ENCODE results near the gene SOWAHC.

Gene SOWAHC

DNA sequence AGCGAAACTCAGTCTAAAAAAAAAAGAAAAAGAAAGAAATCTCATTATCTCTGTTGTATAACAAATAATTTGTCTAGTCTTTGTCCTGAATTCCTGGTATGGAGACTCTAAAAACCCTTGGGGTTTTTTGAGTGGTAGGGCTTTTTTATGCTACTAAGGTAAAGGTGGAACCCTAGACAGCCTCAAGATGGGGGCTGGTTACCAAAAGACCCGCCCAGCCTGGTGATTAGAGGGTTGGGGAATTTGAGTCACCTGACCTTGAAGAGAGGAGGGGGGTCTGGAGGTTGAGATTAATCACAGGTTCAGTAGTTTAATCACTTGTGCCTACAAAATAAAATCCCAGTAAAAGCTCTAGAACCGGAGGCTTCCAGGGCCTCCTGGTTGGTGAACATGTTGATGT, 17.6 kb downstream of the SOWAHC start:
- TF ChIP-seq, protein P1, sequence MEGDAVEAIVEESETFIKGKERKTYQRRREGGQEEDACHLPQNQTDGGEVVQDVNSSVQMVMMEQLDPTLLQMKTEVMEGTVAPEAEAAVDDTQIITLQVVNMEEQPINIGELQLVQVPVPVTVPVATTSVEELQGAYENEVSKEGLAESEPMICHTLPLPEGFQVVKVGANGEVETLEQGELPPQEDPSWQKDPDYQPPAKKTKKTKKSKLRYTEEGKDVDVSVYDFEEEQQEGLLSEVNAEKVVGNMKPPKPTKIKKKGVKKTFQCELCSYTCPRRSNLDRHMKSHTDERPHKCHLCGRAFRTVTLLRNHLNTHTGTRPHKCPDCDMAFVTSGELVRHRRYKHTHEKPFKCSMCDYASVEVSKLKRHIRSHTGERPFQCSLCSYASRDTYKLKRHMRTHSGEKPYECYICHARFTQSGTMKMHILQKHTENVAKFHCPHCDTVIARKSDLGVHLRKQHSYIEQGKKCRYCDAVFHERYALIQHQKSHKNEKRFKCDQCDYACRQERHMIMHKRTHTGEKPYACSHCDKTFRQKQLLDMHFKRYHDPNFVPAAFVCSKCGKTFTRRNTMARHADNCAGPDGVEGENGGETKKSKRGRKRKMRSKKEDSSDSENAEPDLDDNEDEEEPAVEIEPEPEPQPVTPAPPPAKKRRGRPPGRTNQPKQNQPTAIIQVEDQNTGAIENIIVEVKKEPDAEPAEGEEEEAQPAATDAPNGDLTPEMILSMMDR (IDR thresholded peaks at IDR 0.05; ENCODE audit: insufficient read depth, low read depth, low read length, missing control alignments), result no peak
- H3K4me3 ChIP-seq (ENCODE audit: low read depth, low read length), result no peak overlapping the region
- no peak for DNase-seq (ENCODE audit: low read depth)

DNA sequence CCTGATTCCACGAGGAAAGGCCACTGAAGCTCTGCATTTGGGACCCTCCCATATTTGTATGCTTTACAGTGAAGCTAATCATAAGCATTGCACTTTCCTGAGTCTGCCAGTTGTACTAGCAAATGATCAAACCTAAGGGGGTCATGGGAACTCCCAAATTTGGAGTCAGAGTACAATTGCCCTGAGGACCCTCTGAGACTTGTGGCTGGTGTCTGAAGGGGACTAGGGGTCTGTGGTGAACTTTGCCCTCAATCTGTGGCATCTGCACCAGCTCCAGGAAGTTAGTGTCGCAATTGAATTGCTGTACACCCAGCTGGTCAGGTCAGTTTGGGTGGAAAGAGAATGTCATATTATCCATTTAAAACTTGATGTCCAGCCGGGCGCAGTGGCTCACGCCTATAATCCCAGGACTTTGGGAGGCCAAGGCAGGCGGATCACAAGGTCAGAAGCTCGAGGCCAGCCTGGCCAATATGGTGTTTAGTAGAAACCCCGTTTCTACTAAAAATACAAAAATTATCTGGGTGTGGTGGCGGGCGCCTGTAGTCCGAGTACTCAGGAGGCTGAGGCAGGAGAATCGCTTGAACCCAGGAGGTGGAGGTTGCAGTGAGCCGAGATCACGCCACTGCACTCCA, 18.1 kb downstream of the SOWAHC start:
- TF ChIP-seq, protein P1 (IDR thresholded peaks at IDR 0.05; ENCODE audit: insufficient read depth, low read depth, low read length, missing control alignments), result no peak
- H3K4me3 ChIP-seq (ENCODE audit: low read depth, low read length), result no peak overlapping the region
- no peak for DNase-seq (ENCODE audit: low read depth)

DNA sequence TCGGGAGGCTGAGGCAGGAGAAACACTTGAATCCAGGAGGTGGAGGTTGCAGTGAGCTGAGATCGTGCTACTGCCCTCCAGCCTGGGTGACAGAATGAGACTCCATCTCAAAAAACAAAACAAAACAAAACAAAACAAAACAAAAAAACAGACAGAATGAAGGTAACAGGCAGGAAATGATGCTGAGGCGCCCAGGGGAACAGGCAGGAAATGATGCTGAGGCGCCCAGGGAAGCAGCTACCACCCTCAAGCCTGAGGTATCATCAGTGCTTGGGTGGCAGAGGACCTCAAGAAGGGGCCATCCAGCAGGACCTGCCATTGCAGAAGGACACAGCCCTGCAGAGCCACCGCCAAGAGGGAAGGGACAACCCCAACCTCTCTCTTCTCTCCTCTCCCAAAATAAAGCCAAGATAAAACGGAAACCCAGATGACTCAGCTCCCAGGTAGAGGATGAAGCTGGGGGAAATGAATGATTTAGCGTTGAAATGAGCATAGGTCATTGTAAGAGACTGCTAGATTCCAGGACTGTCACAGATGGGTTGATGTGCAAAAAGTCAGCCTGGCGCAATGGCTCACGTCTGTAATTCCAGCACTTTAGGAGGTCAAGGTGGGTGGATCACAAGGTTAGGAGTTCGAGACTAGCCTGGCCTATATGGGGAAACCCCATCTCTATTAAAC, 19.3 kb downstream of the SOWAHC start:
- peak; percentile 47 for DNase-seq (ENCODE audit: low read depth)
- H3K4me3 ChIP-seq (ENCODE audit: low read depth, low read length), result no peak overlapping the region
- TF ChIP-seq, protein P1 (IDR thresholded peaks at IDR 0.05; ENCODE audit: insufficient read depth, low read depth, low read length, missing control alignments), result no peak

DNA sequence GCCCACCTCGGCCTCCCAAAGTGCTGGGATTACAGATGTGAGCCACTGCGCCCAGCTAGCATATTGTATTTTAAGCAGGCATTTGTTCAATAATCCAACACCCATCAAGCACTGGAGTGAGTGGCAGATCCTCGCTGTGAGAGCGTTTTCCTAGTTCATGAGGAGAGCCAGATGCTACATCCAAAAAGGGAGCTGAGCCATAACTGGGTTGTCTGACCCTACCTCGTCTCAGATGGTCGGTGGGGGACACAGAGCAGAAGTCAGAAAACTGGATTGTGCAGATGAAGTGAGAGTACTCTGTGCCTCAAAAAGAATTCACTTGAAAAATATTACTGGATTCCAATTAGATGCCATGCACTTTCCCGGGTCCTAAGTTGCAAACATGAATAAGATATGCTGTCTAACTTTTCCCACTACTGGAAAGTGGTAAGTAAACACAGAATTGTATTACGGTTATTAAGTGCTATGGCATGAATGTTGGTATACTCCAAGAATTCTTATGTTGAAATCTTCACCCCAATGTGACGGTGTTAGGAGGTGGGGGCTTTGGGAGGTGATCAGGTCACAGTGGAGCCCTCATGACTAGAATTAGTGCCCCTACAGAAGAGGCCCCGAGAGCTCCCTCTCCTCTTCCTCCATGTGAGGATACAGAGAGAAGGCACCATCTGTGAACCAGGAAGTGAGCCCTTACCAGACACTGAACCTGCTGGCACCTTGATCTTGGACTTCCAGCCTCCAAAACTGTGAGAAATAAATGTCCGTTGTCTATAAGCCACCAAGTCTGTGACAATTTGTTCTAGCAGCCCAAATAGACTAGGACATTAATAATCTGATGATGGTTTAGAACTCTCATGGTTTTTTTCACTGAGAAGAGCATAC, 21.5 kb downstream of the SOWAHC start:
- H3K4me3 ChIP-seq (ENCODE audit: low read depth, low read length), result no peak overlapping the region
- no peak for DNase-seq (ENCODE audit: low read depth)
- TF ChIP-seq, protein P1 (IDR thresholded peaks at IDR 0.05; ENCODE audit: insufficient read depth, low read depth, low read length, missing control alignments), result no peak

DNA sequence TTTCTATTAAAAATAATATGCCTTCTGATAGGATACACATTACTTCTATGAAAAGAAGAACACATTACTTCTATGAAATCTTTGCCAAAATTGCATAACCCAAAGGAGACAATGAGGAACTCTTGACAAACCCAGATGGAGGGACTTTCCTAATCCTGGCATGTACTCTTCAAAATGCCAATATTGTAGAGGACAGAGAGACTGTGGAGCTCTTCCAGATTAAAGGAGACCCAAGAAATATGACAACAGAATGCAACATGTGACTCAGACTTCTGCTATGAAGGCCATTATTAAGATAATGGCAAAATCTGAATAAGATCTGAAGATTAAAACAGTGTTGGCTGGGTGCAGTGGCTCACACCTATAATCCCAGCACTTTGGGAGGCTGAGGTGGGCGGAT, 22.2 kb downstream of the SOWAHC start:
- no peak overlapping the region for H3K4me3 ChIP-seq (ENCODE audit: low read depth, low read length)
- no peak for DNase-seq (ENCODE audit: low read depth)
- TF ChIP-seq, protein P1 (IDR thresholded peaks at IDR 0.05; ENCODE audit: insufficient read depth, low read depth, low read length, missing control alignments), result no peak

DNA sequence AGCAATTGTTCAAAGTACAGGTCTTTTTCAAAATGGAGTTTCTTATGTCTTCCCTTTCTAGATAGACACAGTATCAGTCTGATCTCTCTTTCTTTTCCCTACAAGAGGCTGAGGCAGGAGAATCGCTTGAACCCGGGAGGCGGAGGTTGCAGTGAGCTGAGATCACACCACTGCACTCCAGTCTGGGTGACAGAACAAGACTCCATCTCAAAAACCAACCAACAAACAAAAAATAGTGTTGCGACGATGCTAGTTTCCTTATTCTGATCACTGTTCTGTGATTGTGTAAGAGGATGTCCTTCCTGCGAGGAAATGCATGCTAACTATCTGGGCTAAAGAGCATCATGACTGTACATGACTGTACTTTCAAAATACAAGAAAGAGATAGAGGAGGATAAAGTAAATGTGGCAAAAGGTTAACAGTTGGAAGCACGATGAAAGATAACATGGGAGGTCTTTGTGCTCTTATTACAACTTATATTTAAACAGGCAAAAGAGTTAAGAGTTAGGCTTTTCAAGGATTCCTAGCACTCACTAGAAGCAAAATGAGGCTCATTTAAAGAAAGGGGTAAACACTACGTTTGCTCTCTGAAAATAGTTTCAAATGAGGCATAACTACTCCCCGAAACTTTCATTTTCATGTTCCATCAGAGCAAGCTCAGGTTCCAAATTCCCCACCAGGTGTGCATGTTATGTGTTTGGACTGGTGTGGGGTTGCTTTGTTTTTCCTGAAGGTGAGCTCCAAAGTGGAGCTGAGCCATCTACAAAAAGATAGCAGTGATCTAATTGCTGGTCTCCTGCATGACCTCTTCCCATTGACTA, 23.8 kb downstream of the SOWAHC start:
- TF ChIP-seq, protein P1 (IDR thresholded peaks at IDR 0.05; ENCODE audit: insufficient read depth, low read depth, low read length, missing control alignments), result no peak
- DNase-seq (ENCODE audit: low read depth), result peak; percentile 84
- no peak overlapping the region; the same call in 1 of the 2 replicates for H3K4me3 ChIP-seq (ENCODE audit: low read depth, low read length)
